HCT116 (cell line): ENCODE data around the gene DAGLA.

Experiments used
- ATF3 ChIP-seq: IDR thresholded peaks from 2 replicates; pipeline ENCODE4 v1.6.1; 2012
- CEBPB ChIP-seq: IDR thresholded peaks from 2 replicates; pipeline ENCODE4 v1.6.1; 2012; ENCODE audit warnings: low read depth
- CTCF ChIP-seq, 3 experiments: fragments of 200-600 bp in 1 of 3; sonication (generic) in 1 of 3; IDR thresholded peaks in 2 of 3; conservative IDR thresholded peaks in 1 of 3; 2 replicates each; pipeline ENCODE4 v1.5.1; 2012 to 2017; ENCODE audit warnings: low read depth in 2 of 3, low read length in 2 of 3, antibody characterized with exemption in 1 of 3, borderline replicate concordance in 1 of 3, control low read depth in 1 of 3, mild to moderate bottlenecking in 1 of 3, mixed read lengths in 1 of 3, mixed run types in 1 of 3, moderate library complexity in 1 of 3; ENCODE audit not compliant: insufficient read depth in 1 of 3
- EZH2 ChIP-seq: fragments of 200-600 bp; sonication (generic); IDR thresholded peaks from 2 replicates; pipeline ENCODE4 v1.6.1; 2017; ENCODE audit warnings: antibody characterized with exemption, mixed run types
- EZH2phosphoT487 ChIP-seq: fragments of 200-600 bp; IDR thresholded peaks from 2 replicates; pipeline ENCODE4 v1.6.1; 2018; ENCODE audit warnings: antibody characterized with exemption, borderline replicate concordance
- FOSL1 ChIP-seq: IDR thresholded peaks from 2 replicates; pipeline ENCODE4 v1.6.1; 2012; ENCODE audit warnings: low read depth
- JUND ChIP-seq: IDR thresholded peaks from 2 replicates; pipeline ENCODE4 v1.6.1; 2012
- MAX ChIP-seq: IDR thresholded peaks from 2 replicates; pipeline ENCODE4 v1.6.1; 2012
- POLR2A ChIP-seq: IDR thresholded peaks from 2 replicates; pipeline ENCODE4 v1.7.0; 2011; ENCODE audit warnings: borderline replicate concordance; ENCODE audit not compliant: insufficient read depth, insufficient read length; ENCODE audit errors: extremely low read depth
- POLR2AphosphoS5 ChIP-seq: IDR thresholded peaks from 2 replicates; pipeline ENCODE4 v1.6.1; 2011; ENCODE audit warnings: mild to moderate bottlenecking, low read depth, low read length, moderate library complexity
- RAD21 ChIP-seq: IDR thresholded peaks from 2 replicates; pipeline ENCODE4 v1.6.1; 2012; ENCODE audit warnings: low read depth, mild to moderate bottlenecking
- REST ChIP-seq: IDR thresholded peaks from 2 replicates; pipeline ENCODE4 v1.6.1; 2012; ENCODE audit warnings: low read depth
- SIN3A ChIP-seq: IDR thresholded peaks from 2 replicates; pipeline ENCODE4 v1.6.1; 2012; ENCODE audit warnings: low read depth
- SP1 ChIP-seq: IDR thresholded peaks from 2 replicates; pipeline ENCODE4 v1.6.1; 2012; ENCODE audit warnings: low read depth

GRCh38 chr11:61636676-61637075 is 43.5 kb upstream of the DAGLA start:
- TF ChIP-seq CTCF (IDR thresholded peaks at IDR 0.05 in 2 of 3, conservative IDR thresholded peaks at IDR 0.05 in 1 of 3; ENCODE audit: borderline replicate concordance in 1 of 3, insufficient read depth in 1 of 3, low read depth in 2 of 3, low read length in 2 of 3) = no peak
- no peak for TF ChIP-seq POLR2A
- TF ChIP-seq RAD21 = no peak
- TF ChIP-seq POLR2AphosphoS5 = no peak
- TF ChIP-seq SP1 = no peak
- TF ChIP-seq ATF3 = no peak
- TF ChIP-seq EZH2phosphoT487 = no peak
- no peak for TF ChIP-seq JUND
- no peak for TF ChIP-seq MAX
- no peak for TF ChIP-seq FOSL1
- no peak for TF ChIP-seq EZH2
- TF ChIP-seq CEBPB = no peak
- TF ChIP-seq SIN3A = no peak
- no peak for TF ChIP-seq REST
